Mesenchymal stem cell (in vitro differentiated cells and primary cell): ENCODE data around the gene MUC5AC.

ENCODE experiments used
- DNase-seq: peaks from one replicate; pipeline ENCODE4 v3.0.0-alpha.2; 2013
- H2AFZ ChIP-seq: one replicate; pipeline ENCODE4 v1.6.1; 2013; ENCODE audit warnings: low read depth, mild to moderate bottlenecking, control low read depth, inconsistent platforms, low read length, moderate library complexity
- H2AK5ac ChIP-seq: 2 replicates; pipeline ENCODE4 v1.6.1; 2013; ENCODE audit warnings: low read length, moderate library complexity, mild to moderate bottlenecking, inconsistent platforms; ENCODE audit not compliant: severe bottlenecking
- H2BK120ac ChIP-seq: one replicate; pipeline ENCODE4 v1.6.1; 2013; ENCODE audit warnings: low read depth, mild to moderate bottlenecking, inconsistent platforms, low read length, moderate library complexity
- H2BK12ac ChIP-seq, 2 experiments: one replicate each; pipeline ENCODE4 v1.6.1; 2013; ENCODE audit warnings: inconsistent platforms in 2 of 2, low read length in 2 of 2, mild to moderate bottlenecking in 2 of 2, moderate library complexity in 2 of 2, control low read depth in 1 of 2
- H2BK15ac ChIP-seq: one replicate; pipeline ENCODE4 v1.6.1; 2013; ENCODE audit warnings: mild to moderate bottlenecking, low read depth, inconsistent platforms; ENCODE audit not compliant: poor library complexity, severe bottlenecking
- H2BK5ac ChIP-seq: 2 replicates; pipeline ENCODE4 v1.6.1; 2013; ENCODE audit warnings: low read depth, mild to moderate bottlenecking, low read length, control low read depth, inconsistent platforms; ENCODE audit not compliant: poor library complexity, severe bottlenecking
- H3K14ac ChIP-seq, 2 experiments: one replicate each; pipeline ENCODE4 v1.6.1; 2013; ENCODE audit warnings: inconsistent platforms in 2 of 2, low read length in 2 of 2, control low read depth in 1 of 2, mild to moderate bottlenecking in 1 of 2, moderate library complexity in 1 of 2
- H3K18ac ChIP-seq, 2 experiments: one replicate each; pipeline ENCODE4 v1.6.1; 2013; ENCODE audit warnings: inconsistent platforms in 2 of 2, low read length in 2 of 2, control low read depth in 1 of 2, low read depth in 1 of 2, mild to moderate bottlenecking in 1 of 2
- H3K23ac ChIP-seq, 2 experiments: one replicate each; pipeline ENCODE4 v1.6.1; 2013; ENCODE audit warnings: inconsistent platforms in 2 of 2, low read length in 2 of 2, mild to moderate bottlenecking in 2 of 2, moderate library complexity in 2 of 2, control low read depth in 1 of 2
- H3K27ac ChIP-seq: 2 replicates; pipeline ENCODE4 v1.5.1; 2013; ENCODE audit warnings: mild to moderate bottlenecking, moderate library complexity, low read length, control low read depth, inconsistent platforms; ENCODE audit not compliant: poor library complexity, severe bottlenecking
- H3K27me3 ChIP-seq, 2 experiments: 2 replicates each; pipeline versions ENCODE4 v1.6.1 to v1.7.0; 2013; ENCODE audit warnings: low read length in 2 of 2, mild to moderate bottlenecking in 2 of 2, moderate library complexity in 2 of 2, control low read depth in 1 of 2, inconsistent platforms in 1 of 2; ENCODE audit not compliant: control insufficient read depth in 1 of 2, insufficient read depth in 1 of 2
- H3K36me3 ChIP-seq, 2 experiments: 2 replicates each; pipeline versions ENCODE4 v1.6.1 to v1.7.0; 2013; ENCODE audit warnings: low read length in 2 of 2, control low read depth in 1 of 2, inconsistent platforms in 1 of 2, low read depth in 1 of 2, mild to moderate bottlenecking in 1 of 2; ENCODE audit not compliant: insufficient read depth in 2 of 2, control insufficient read depth in 1 of 2
- H3K4ac ChIP-seq, 2 experiments: one replicate each; pipeline ENCODE4 v1.6.1; 2013; ENCODE audit warnings: inconsistent platforms in 2 of 2, low read length in 2 of 2, mild to moderate bottlenecking in 2 of 2, moderate library complexity in 2 of 2, control low read depth in 1 of 2, low read depth in 1 of 2
- H3K4me1 ChIP-seq: 2 replicates; pipeline ENCODE4 v1.6.1; 2013; ENCODE audit warnings: low read depth, low read length, control low read depth; ENCODE audit not compliant: control insufficient read depth, insufficient read depth
- H3K4me2 ChIP-seq: 2 replicates; pipeline ENCODE4 v1.6.1; 2013; ENCODE audit warnings: low read length, mild to moderate bottlenecking, inconsistent platforms; ENCODE audit not compliant: poor library complexity, severe bottlenecking
- H3K4me3 ChIP-seq, 2 experiments: 2 replicates each; pipeline versions ENCODE4 v1.5.1 to v1.7.0; 2013; ENCODE audit warnings: low read length in 2 of 2, mild to moderate bottlenecking in 2 of 2, control low read depth in 1 of 2, low read depth in 1 of 2; ENCODE audit not compliant: insufficient read depth in 1 of 2
- H3K79me1 ChIP-seq: replicated peaks from 2 replicates; pipeline ENCODE4 v1.6.1; 2013; ENCODE audit warnings: mild to moderate bottlenecking, control low read depth, low read length, inconsistent platforms; ENCODE audit not compliant: poor library complexity, severe bottlenecking
- H3K9ac ChIP-seq: 2 replicates; pipeline ENCODE4 v1.7.0; 2013; ENCODE audit warnings: mild to moderate bottlenecking, low read length, moderate library complexity
- H3K9me3 ChIP-seq: 2 replicates; pipeline ENCODE4 v1.7.0; 2013; ENCODE audit warnings: mild to moderate bottlenecking, low read length; ENCODE audit not compliant: control insufficient read depth
- H4K8ac ChIP-seq: one replicate; pipeline ENCODE4 v1.6.1; 2013; ENCODE audit warnings: inconsistent platforms, mild to moderate bottlenecking, low read length, moderate library complexity
- H4K91ac ChIP-seq: one replicate; pipeline ENCODE4 v1.6.1; 2013; ENCODE audit warnings: mild to moderate bottlenecking, low read length, inconsistent platforms
- WGBS: methylation state at CpG from one replicate; pipeline ENCODE4 v1.1.7; 2013; ENCODE audit warnings: mixed read lengths; 5-methylcytosine and 5-hydroxymethylcytosine counted together

MUC5AC gene

GRCh38 chr11:1125803-1126202 is 31.9 kb upstream of the MUC5AC start:
- peaks cover 4% of the 10 kb centered on the region for H3K9me3 ChIP-seq
- H4K91ac ChIP-seq = no peak overlapping the region
- H3K4me2 ChIP-seq = no peak overlapping the region
- no peak overlapping the region for H3K27ac ChIP-seq
- H3K79me1 ChIP-seq = no peaks in the 10 kb centered on the region
- H3K27me3 ChIP-seq = peaks cover 17 to 64% of the 10 kb centered on the region in 2 experiments
- H3K23ac ChIP-seq = no peak overlapping the region
- H3K36me3 ChIP-seq = no peaks in the 10 kb centered on the region
- H2BK12ac ChIP-seq = no peak overlapping the region
- H3K18ac ChIP-seq = no peak overlapping the region
- no peak overlapping the region for H2AK5ac ChIP-seq
- no peak overlapping the region for H2BK5ac ChIP-seq
- H4K8ac ChIP-seq = no peak overlapping the region
- H2BK15ac ChIP-seq = no peak overlapping the region
- no peak overlapping the region for H2BK120ac ChIP-seq
- no peak overlapping the region for H3K4me3 ChIP-seq
- no peak overlapping the region for H2AFZ ChIP-seq
- H3K4me1 ChIP-seq = peaks cover 15% of the 10 kb centered on the region
- no peak overlapping the region for H3K4ac ChIP-seq
- 85% methylated on average over 9 of the region's 9 CpGs for WGBS
- no peak overlapping the region for H3K9ac ChIP-seq
- no peak for DNase-seq
- H3K14ac ChIP-seq = no peak overlapping the region

- Histone ChIP-seq H4K91ac (no peak overlapping the region), H3K79me1 (no peaks in the 10 kb centered on the region), H3K27me3 (peaks cover 17 to 65% of the 10 kb centered on the region in 2 experiments), H3K9ac (no peak overlapping the region), H2BK12ac (no peak overlapping the region), H3K4me1 (peaks cover 15% of the 10 kb centered on the region), H4K8ac (no peak overlapping the region), H2BK15ac (no peak overlapping the region), H3K14ac (no peak overlapping the region), H3K23ac (no peak overlapping the region), H3K4ac (no peak overlapping the region), H2BK5ac (no peak overlapping the region), H2AK5ac (no peak overlapping the region), H3K36me3 (no peaks in the 10 kb centered on the region), H3K18ac (no peak overlapping the region), H3K9me3 (peaks cover 4% of the 10 kb centered on the region), H2BK120ac (no peak overlapping the region), H3K4me3 (no peak overlapping the region), H3K4me2 (no peak overlapping the region), H3K27ac (no peak overlapping the region), H2AFZ (no peak overlapping the region)
- WGBS = 79% methylated on average over 15 of the region's 15 CpGs
- no peak for DNase-seq
These were observed 31.2 kb upstream of the MUC5AC start for GRCh38 chr11:1126491-1126926.

GRCh38 chr11:1126935-1127663 is 30.7 kb upstream of the MUC5AC start:
- 84% methylated on average over 30 of the region's 30 CpGs for WGBS
- Histone ChIP-seq H3K9ac (no peak overlapping the region), H3K23ac (no peak overlapping the region), H3K27me3 (peaks cover 17 to 62% of the 10 kb centered on the region in 2 experiments), H2BK120ac (no peak overlapping the region), H3K4me2 (no peak overlapping the region), H3K4ac (no peak overlapping the region), H3K18ac (no peak overlapping the region), H3K36me3 (no peaks in the 10 kb centered on the region), H3K27ac (no peak overlapping the region), H3K4me1 (peaks cover 15% of the 10 kb centered on the region), H4K8ac (no peak overlapping the region), H4K91ac (no peak overlapping the region), H2AFZ (no peak overlapping the region), H3K9me3 (peaks cover 4% of the 10 kb centered on the region), H2BK5ac (no peak overlapping the region), H2BK15ac (no peak overlapping the region), H3K14ac (no peak overlapping the region), H2BK12ac (no peak overlapping the region), H3K79me1 (no peaks in the 10 kb centered on the region), H2AK5ac (no peak overlapping the region), H3K4me3 (no peak overlapping the region)
- DNase-seq = no peak

- Histone ChIP-seq H3K36me3 (no peaks in the 10 kb centered on the region), H3K27ac (no peak overlapping the region), H2BK120ac (no peak overlapping the region), H3K4me1 (peaks cover 12% of the 10 kb centered on the region), H4K8ac (no peak overlapping the region), H3K23ac (no peak overlapping the region), H4K91ac (no peak overlapping the region), H3K27me3 (peaks cover 17 to 56% of the 10 kb centered on the region in 2 experiments), H3K9me3 (peaks cover 4% of the 10 kb centered on the region), H2AFZ (no peak overlapping the region), H2BK12ac (no peak overlapping the region), H3K4ac (no peak overlapping the region), H3K18ac (no peak overlapping the region), H2BK15ac (no peak overlapping the region), H3K14ac (no peak overlapping the region), H3K4me3 (no peak overlapping the region), H2BK5ac (no peak overlapping the region), H2AK5ac (no peak overlapping the region), H3K79me1 (no peaks in the 10 kb centered on the region), H3K4me2 (no peak overlapping the region), H3K9ac (no peak overlapping the region)
- 73% methylated on average over 14 of the region's 14 CpGs for WGBS
- no peak for DNase-seq
These were observed 30.0 kb upstream of the MUC5AC start for GRCh38 chr11:1127664-1128162.
